LoVo (cell line): ENCODE measurements around the gene MAN2A1.
"Not testable (repeated sequence)": the region's sequence is repeated elsewhere in the genome, so short reads cannot be mapped to it uniquely, and the experiment has no call there.

Experiments used
- DNase-seq: peaks from one replicate; pipeline ENCODE4 v3.0.0-alpha.2; 2016; ENCODE audit warnings: low spot score

The MAN2A1 gene

GRCh38 chr5:109826426-109826825 lies 136.7 kb downstream of the MAN2A1 start:
- DNase-seq = no peak

DNA sequence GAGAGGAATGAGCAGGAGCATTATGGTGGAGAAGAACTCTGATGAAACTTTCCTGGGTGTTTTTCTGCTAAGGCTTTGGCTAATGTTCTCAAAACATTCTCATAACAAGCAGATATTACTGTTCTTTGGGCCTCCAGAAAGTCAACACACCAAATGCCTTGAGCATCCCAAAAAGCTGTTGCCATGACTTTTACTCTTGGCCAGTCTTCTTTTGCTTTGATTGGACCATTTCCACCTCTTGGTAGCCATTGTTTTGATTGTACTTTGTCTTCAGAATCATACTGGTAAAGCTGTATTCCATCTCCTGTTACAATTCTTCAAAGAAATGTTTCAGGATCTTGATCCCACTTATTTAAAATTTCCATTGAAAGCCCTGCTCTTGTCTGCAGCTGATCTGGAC lies 139.6 kb downstream of the MAN2A1 start:
- DNase-seq = no peak

GRCh38 chr5:109830955-109831502 lies 141.3 kb downstream of the MAN2A1 start:
- no peak for DNase-seq

DNA sequence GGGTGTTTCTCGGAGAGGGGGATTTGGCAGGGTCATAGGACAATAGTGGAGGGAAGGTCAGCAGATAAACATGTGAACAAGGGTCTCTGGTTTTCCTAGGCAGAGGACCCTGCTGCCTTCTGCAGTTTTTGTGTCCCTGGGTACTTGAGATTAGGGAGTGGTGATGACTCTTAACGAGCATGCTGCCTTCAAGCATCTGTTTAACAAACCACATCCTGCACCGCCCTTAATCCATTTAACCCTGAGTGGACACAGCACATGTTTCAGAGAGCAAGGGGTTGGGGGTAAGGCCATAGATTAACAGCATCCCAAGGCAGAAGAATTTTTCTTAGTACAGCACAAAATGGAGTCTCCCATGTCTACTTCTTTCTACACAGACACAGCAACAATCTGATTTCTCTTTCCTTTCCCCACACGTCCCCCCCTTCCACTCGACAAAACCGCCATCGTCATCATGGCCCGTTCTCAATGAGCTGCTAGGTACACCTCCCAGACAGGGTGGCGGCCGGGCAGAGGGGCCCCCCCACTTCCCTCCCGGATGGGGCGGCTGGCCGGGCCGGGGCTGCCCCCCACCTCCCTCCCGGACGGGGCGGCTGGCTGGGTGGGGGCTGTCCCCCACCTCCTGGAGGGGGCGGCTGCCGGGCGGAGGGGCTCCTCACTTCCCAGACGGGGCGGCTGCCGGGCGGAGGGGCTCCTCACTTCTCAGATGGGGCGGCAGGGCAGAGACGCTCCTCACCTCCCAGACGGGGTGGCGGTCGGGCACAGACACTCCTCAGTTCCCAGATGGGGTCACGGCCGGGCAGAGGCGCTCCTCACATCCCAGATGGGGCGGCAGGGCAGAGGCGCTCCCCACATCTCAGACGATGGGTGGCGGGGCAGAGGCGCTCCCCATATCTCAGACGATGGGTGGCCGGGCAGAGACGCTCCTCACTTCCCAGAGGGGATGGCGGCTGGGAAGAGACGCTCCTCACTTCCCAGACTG lies 142.8 kb downstream of the MAN2A1 start:
- DNase-seq = not testable (repeated sequence)

- DNase-seq = no peak
Measured at GRCh38 chr5:109833946-109834345, 144.2 kb downstream of the MAN2A1 start.

DNA sequence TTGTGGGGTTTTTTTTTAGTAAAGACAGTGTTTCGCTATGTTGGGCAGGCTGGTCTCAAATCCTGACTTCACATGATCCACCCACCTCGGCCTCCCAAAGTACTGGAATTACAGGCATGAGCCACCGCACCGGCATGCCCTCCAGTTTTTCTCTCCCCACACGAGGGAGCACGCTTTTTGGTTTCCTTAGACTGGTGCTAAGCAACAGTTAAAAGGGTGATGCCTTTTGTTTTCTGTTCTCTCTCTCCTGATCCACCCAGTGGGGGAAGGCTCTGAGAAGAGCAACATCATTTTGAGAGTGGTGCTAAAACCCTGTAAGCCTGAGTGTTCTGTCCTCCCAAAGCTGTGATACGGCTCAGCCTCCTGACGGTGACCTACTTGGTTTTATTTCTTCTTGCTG lies 146.6 kb downstream of the MAN2A1 start:
- DNase-seq = no peak

GRCh38 chr5:109837231-109837861 lies 147.6 kb downstream of the MAN2A1 start:
- DNase-seq = no peak

DNA sequence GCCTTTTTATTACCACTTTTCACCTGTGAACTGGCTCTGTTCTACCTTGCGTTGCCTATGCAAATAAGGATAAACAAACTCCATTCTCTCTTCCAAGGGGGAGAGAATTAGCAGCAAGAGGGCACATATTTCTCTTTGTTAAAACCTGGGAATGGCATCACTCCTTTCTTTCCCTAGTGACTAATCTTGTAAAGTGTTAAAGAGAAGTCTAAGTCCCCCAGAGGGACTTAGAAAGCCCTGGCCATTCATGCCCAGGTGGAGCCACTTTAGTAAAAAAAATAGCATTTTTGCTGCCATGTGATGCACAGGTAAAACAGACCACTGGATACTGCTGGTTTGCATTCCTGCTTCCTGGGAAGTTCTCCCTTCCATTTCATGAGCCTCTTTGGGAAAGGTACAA lies 148.4 kb downstream of the MAN2A1 start:
- DNase-seq = no peak

GRCh38 chr5:109844148-109844547 lies 154.4 kb downstream of the MAN2A1 start:
- DNase-seq = no peak

DNA sequence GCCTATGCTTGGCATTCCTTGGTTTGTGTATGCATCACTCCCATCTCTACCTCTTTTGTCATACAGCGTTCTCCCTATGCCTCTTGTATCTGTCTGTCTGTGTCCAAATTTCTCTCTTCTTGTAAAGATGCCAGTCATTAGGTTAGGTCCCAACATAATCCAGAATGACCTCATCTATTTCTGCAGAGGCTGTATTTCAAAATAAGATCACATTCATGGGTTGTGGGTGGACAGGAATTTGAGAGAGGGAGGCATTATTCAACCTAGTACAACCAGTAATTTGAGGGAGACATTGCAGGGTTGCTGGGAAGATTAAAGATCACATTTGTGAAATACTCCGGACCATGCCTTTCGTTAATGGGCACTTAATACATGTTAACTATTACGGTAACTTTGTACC lies 155.0 kb downstream of the MAN2A1 start:
- DNase-seq = no peak

GRCh38 chr5:109848130-109848529 lies 158.4 kb downstream of the MAN2A1 start:
- no peak for DNase-seq

GRCh38 chr5:109849478-109850088 lies 159.9 kb downstream of the MAN2A1 start:
- DNase-seq = no peak

DNA sequence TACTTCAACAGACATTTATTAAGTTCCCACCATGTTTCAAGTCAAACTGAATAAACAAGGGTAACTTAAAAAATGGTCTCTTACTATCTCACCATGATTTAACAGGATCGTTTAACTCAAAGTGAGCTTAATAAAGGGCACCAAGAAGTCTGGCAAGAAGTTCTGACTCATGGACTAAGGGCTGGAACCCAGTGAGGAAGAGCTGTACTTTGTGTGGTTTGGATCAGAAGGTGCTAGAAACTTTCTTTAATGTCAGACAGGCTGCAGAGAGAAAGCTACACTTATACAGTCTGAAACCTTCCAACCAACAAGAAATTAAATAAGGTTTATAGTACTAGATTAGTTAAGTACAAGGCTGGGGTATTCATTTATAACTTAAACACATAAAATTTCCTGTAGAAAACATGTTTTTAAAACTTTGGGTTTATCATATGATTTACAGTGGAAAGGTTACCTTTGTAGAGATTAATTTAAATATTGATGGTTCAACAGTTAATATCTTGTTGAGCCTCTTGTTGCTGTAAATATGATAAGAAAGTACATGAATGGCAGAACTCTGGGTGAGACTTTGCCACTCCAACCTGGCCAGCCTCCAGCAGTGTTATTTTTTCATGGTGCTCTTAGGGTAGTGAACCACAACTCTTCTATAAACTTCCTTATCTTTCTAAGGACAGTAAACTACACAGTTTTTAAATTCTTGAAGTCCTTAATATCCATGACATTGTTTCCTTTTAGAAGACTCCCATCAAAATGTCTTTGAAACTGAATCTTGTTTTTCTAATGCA lies 162.8 kb downstream of the MAN2A1 start:
- DNase-seq = no peak

GRCh38 chr5:109853377-109853776 lies 163.7 kb downstream of the MAN2A1 start:
- DNase-seq = no peak

- DNase-seq = no peak
Measured at GRCh38 chr5:109855056-109855455, 165.3 kb downstream of the MAN2A1 start.

DNA sequence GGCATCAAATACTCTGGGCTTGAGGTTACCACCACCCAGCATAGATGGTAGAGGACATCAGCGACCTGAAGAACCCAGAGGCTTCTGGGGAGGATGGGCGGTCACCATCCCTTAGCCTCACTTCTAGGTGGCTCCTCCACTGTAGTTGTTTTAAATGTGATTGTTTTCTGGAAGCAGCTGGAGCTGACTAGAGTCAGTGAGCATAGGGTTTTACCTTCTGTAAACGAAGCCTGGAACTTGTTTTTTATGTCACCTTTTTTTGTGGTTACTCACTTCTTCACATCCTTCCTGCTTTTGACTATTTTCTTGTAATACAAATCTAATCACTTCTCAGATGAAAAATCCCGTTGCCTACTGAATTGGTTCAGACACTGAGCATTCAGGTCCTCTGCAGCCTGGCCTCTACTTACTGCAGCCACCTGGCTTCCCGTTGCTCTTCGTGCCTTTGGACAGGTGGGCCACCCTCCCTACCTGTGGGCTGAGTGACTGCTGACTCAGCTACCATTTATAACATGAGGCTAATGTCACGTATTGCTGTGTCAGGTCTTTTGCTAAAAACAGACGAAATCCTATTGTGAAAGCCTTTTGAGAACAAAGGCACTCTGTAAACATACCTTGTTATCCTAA lies 167.8 kb downstream of the MAN2A1 start:
- no peak for DNase-seq

GRCh38 chr5:109859537-109859936 lies 169.8 kb downstream of the MAN2A1 start:
- no peak for DNase-seq

DNA sequence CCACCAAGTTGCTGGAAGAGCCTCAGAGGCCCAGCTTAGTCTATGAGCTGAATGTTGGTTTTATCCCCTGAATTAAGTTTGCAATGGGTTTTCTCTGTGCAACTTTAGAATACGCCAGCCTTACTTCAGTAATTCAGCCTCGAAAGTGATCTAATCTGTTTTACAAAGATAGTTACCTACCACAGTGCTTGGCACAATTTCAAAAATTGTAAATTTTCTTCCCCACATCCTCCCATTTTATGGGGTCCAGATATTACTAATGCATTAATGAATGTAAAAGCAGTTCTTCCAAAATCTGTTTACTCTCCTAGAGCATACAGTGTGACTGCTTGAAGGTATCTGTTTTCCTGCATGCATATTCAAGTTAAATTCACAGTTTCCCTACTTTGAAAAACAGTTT lies 172.6 kb downstream of the MAN2A1 start:
- no peak for DNase-seq

GRCh38 chr5:109863752-109864151 lies 174.0 kb downstream of the MAN2A1 start:
- no peak for DNase-seq

GRCh38 chr5:109865637-109866036 lies 175.9 kb downstream of the MAN2A1 start:
- no peak for DNase-seq

DNA sequence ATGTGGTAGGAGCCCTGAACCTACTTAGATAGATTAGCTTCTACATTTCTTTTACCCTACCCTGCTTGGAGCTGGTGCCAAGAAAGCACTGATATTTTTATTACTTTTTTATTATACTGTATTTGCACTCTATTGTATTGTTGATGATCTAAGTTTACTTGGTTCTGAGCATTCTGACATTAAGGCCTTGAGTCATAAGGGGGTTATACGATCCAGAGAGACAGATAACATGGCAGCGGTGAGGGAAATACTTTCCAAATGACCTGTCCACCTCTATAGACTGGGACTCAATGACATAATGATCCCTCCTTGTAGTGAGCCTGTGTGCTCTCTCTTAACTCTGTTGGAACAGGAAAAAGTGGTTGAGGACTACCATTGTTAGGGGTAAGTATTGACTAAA lies 176.3 kb downstream of the MAN2A1 start:
- no peak for DNase-seq
